Coronary artery (tissue), 2 donors: ENCODE data around the gene ZNF384.

Experiments
- DNase-seq: peaks from one replicate; pipeline ENCODE4 v3.0.0-alpha.2; 2017; ENCODE audit warnings: low spot score
- H3K27ac ChIP-seq, 2 donors: fragments of 200-600 bp; sonication (generic); one replicate each; pipeline ENCODE4 v1.5.1; 2016 to 2019
- H3K4me3 ChIP-seq: fragments of 200-600 bp; sonication (generic); 2 replicates; pipeline ENCODE4 v1.5.1; 2016; ENCODE audit warnings: mild to moderate bottlenecking, moderate library complexity
- CTCF ChIP-seq: fragments of 200-600 bp; sonication (generic); IDR thresholded peaks from one replicate; pipeline ENCODE4 v1.5.1; 2019; ENCODE audit warnings: antibody characterized with exemption

The ZNF384 gene

GRCh38 chr12:6650832-6651231 lies 38.3 kb downstream of the ZNF384 start:
- TF ChIP-seq CTCF = no peak
- H3K4me3 ChIP-seq = no peak overlapping the region
- DNase-seq = no peak
- H3K27ac ChIP-seq = no peak overlapping the region

GRCh38 chr12:6647083-6647604 lies 42.0 kb downstream of the ZNF384 start, which contains the start of gene ACRBP:
Gene ACRBP, minus strand, starts transcription at chr12:6647432. Its CDS starts 66 bp downstream, at chr12:6647366.
- TF ChIP-seq CTCF = no peak
- DNase-seq = no peak
- H3K4me3 ChIP-seq = peak within 1 kb of the TSS; percentile 67
- H3K27ac ChIP-seq = peak within 1 kb of the TSS in 1 of 2 donors; percentile 46

- peak overlapping the region in 1 of 2 donors; percentile 46 for H3K27ac ChIP-seq
- peak overlapping the region; percentile 67 for H3K4me3 ChIP-seq
- TF ChIP-seq CTCF = no peak
- DNase-seq = no peak
These were observed 42.7 kb downstream of the ZNF384 start for GRCh38 chr12:6646276-6647082.

GRCh38 chr12:6644903-6645302 lies 44.3 kb downstream of the ZNF384 start:
- DNase-seq = no peak
- H3K27ac ChIP-seq = peak overlapping the region in 1 of 2 donors; percentile 50
- no peak for TF ChIP-seq CTCF

GRCh38 chr12:6644257-6644596 lies 44.9 kb downstream of the ZNF384 start:
- TF ChIP-seq CTCF = no peak
- Histone ChIP-seq H3K27ac (peak overlapping the region in 1 of 2 donors; percentile 50), H3K4me3 (no peak overlapping the region)
- DNase-seq = no peak

More at GRCh38 chr12:6644903-6645302, 44.3 kb downstream of the ZNF384 start:
- H3K4me3 ChIP-seq = no peak overlapping the region

- TF ChIP-seq CTCF = no peak
- DNase-seq = no peak
- no peak overlapping the region for H3K4me3 ChIP-seq
- H3K27ac ChIP-seq = peak overlapping the region in 1 of 2 donors; percentile 54
These were observed 45.5 kb downstream of the ZNF384 start for GRCh38 chr12:6643569-6644256.
